HFF-Myc (cell line): ENCODE measurements around the gene RRP36.

Experiments
- DNase-seq: peaks from one replicate; pipeline ENCODE4 v3.0.0-alpha.2; 2011; ENCODE audit warnings: low read depth; ENCODE audit errors: extremely low read depth
- H3K4me3 ChIP-seq: replicated peaks from 2 replicates; pipeline ENCODE4 v1.5.1; 2011; ENCODE audit warnings: low read depth, mild to moderate bottlenecking, control low read depth, low read length
- TF ChIP-seq, protein P1 (sequence below): IDR thresholded peaks from 2 replicates; pipeline ENCODE4 v1.5.1; 2012; ENCODE audit warnings: mild to moderate bottlenecking, low read depth, low read length, control low read depth; ENCODE audit errors: missing control alignments

RRP36 gene

DNA sequence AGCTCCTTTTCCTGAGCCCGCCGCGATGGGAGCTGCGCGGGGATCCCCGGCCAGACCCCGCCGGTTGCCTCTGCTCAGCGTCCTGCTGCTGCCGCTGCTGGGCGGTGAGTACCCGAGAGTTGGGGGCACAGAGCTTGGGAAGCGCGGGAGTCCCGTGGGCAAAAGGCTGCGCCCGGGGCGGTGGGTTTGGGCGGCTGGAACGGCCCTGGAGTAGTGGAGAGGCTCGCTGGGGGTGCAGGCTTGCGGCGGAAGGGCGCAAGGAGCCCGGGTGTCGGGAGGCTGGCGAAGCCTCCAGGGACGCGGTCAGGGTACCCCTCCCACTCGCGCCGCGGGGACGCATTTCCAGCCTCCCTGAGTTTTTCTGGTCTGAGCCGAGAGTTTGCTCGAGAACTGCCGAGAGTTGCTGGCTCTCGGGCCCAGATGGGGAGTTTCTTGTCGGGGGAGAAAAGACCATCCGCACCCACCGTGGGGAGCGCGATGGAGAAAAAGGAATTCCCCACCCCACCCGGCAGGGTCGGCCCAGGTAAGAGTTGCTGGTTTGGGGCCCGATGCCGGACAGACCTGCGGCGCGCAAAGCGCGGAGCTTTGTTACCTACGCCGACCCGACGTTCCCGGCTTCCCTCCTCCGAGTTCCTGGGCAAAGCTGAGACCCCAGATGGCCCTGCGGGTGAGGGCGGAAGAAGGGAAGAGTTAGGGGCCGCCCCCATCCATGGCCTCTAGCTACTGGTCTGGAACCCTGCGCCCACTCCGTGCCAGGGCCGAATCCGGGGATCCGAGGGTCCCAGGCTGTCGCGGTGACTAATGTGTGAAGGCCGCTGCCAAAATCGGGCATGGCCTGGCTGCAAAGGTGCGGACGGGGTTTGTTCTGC lies 55.3 kb downstream of the RRP36 start:
- peak overlapping the region; percentile 92 for H3K4me3 ChIP-seq
- DNase-seq: no peak
- TF ChIP-seq, protein P1, sequence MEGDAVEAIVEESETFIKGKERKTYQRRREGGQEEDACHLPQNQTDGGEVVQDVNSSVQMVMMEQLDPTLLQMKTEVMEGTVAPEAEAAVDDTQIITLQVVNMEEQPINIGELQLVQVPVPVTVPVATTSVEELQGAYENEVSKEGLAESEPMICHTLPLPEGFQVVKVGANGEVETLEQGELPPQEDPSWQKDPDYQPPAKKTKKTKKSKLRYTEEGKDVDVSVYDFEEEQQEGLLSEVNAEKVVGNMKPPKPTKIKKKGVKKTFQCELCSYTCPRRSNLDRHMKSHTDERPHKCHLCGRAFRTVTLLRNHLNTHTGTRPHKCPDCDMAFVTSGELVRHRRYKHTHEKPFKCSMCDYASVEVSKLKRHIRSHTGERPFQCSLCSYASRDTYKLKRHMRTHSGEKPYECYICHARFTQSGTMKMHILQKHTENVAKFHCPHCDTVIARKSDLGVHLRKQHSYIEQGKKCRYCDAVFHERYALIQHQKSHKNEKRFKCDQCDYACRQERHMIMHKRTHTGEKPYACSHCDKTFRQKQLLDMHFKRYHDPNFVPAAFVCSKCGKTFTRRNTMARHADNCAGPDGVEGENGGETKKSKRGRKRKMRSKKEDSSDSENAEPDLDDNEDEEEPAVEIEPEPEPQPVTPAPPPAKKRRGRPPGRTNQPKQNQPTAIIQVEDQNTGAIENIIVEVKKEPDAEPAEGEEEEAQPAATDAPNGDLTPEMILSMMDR: no peak

DNA sequence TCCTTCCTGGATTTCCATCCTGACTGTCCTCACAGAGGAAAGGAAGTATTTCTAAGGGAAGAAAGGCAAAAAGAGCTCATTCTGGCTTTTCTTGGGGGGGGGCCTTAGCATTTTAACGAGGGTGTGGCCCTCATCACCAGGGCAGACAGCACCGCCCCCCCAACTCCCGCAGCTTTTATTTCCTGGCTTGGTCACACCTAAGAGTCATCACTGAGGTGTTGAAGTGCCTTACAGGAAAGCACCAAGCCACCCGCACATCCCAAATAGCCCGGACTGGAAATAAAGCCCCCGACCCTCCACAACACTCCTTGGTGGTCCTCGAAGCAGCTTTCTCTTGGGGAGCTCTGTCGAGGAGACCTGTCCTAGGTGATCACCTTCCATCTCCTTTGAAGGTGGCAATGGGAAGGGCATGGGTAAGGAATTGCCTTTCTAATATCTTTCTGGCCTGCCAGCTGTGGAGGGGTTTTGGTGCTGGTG lies 55.9 kb downstream of the RRP36 start:
- peak overlapping the region; percentile 92 for H3K4me3 ChIP-seq
- TF ChIP-seq, protein P1: no peak
- DNase-seq: no peak

DNA sequence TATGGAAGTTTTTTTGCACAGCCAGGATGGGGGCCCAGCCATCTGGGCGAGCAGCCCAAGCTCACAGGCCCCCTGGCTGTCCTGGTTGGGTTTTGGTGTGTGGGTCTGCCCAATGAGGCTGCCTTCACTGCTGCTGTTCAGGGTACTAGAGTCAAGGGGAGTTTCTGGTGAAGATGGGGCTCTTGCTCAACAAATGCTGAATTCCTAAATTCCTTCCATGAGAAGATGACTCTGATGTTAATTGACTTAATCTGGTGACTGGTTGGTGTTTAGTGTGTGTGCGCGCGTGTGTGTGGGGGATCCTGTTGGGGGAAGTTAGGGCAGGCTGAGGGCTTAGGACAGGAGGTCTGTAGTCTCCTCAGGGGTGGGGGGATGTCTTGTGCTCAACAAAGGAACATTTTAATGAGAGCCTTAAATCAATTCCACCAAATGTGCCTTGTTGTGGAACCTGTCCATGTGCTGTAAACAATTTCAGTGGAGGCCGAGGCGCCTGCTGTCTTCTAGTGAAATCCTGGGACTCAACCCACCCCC lies 56.6 kb downstream of the RRP36 start:
- peak overlapping the region; percentile 92 for H3K4me3 ChIP-seq
- TF ChIP-seq, protein P1: no peak
- no peak for DNase-seq

DNA sequence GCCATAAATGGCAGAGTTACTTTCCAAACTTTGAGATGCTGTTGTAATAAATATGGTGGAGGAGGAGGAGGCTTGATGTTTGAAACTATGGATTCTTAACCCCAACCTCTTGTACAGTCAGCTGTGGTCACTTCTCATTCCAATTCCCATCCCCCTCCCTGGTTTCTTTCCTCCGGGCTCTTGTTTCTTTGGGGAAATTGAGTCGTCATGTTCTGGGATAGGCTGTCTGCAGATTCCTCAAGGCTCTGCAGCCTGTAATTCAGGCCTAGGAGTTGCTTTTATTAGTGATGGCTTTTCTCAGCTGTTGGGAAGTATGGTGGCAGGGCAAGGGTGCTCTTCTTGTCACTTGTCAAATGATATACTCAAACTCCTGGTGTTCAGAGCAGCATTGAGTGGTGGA lies 57.3 kb downstream of the RRP36 start:
- TF ChIP-seq, protein P1: no peak
- DNase-seq: no peak
- peak overlapping the region; percentile 92 for H3K4me3 ChIP-seq
